ENCODE data around the gene HHAT.

GRCh38 chr1:210657806-210658205, 329.1 kb downstream of the HHAT start:
- TF ChIP-seq GATA2 (IDR thresholded peaks at IDR 0.05; ENCODE audit: low read depth, low read length) (no peak), GATA3 (IDR thresholded peaks at IDR 0.05; ENCODE audit: low read depth, low read length) (no peak)

Data from SH-SY5Y (cell line).